IMR-90 (cell line): ENCODE results near the gene DDX24. TPM values are rescaled to one million over a fixed set of nuclear protein-coding genes. Genes with fewer than 3 reads are reported as not detected.
A peak's percentile ranks its signal among the peaks of the same experiment; 100 is the strongest.

Experiments
- ATAC-seq: fragments of 200-7000 bp; cut with Tn5 transposase; 2 replicates; pipeline ENCODE4 v1.9.1; 2020; ENCODE audit warnings: low read depth, mild to moderate bottlenecking, moderate library complexity
- BruUV-seq: library from RNA; stranded (reverse); fragments of 400-500 nt; replicated peaks from 2 replicates; lab custom pipeline; 2021; lab: Mats Ljungman, UMichigan
- CTCF ChIA-PET: fragments of 300-600 bp; formaldehyde crosslinking; extraction: SDS; loops from one replicate; lab custom pipeline; 2021; ENCODE audit warnings: antibody characterized with exemption; lab: Yijun Ruan, JAX
- POLR2A ChIA-PET: fragments of 300-600 bp; sonication (Branson Sonifier 250); formaldehyde crosslinking; loops from one replicate; lab custom pipeline; 2022; ENCODE audit warnings: antibody characterized with exemption; ENCODE audit not compliant: unreplicated experiment; lab: Charles Lee
- DNase-seq: peaks from one replicate; pipeline ENCODE4 v3.0.0; 2013
- H2AFZ ChIP-seq: replicated peaks from 2 replicates; pipeline ENCODE3; 2013; ENCODE audit warnings: low read length, mild to moderate bottlenecking; ENCODE audit not compliant: poor library complexity
- H2AK5ac ChIP-seq: 2 replicates; pipeline ENCODE4 v1.6.1; 2013; ENCODE audit warnings: low read depth, low read length, inconsistent platforms
- H2AK9ac ChIP-seq: replicated peaks from 2 replicates; pipeline ENCODE3; 2013; ENCODE audit warnings: mild to moderate bottlenecking, low read depth, low read length, moderate library complexity; ENCODE audit not compliant: poor library complexity
- H2BK120ac ChIP-seq: 2 replicates; pipeline ENCODE4 v1.6.1; 2013; ENCODE audit warnings: low read depth, low read length, inconsistent platforms
- H2BK15ac ChIP-seq: 3 replicates; pipeline ENCODE4 v1.6.1; 2013; ENCODE audit warnings: low read depth, low read length, inconsistent platforms
- H2BK20ac ChIP-seq: 2 replicates; pipeline ENCODE4 v1.6.1; 2013; ENCODE audit warnings: low read depth, mild to moderate bottlenecking, inconsistent platforms, low read length, moderate library complexity
- H2BK5ac ChIP-seq: 2 replicates; pipeline ENCODE4 v1.6.1; 2013; ENCODE audit warnings: mild to moderate bottlenecking, low read depth, low read length, inconsistent platforms; ENCODE audit not compliant: poor library complexity, severe bottlenecking
- H3K14ac ChIP-seq: replicated peaks from 2 replicates; pipeline ENCODE4 v1.6.1; 2013; ENCODE audit warnings: low read depth, low read length, inconsistent platforms
- H3K18ac ChIP-seq: 2 replicates; pipeline ENCODE4 v1.6.1; 2013; ENCODE audit warnings: low read depth, low read length, control low read depth
- H3K23ac ChIP-seq: 2 replicates; pipeline ENCODE4 v1.6.1; 2013; ENCODE audit warnings: low read depth, low read length, inconsistent platforms
- H3K27ac ChIP-seq: 2 replicates; pipeline ENCODE4 v1.5.1; 2013; ENCODE audit warnings: mild to moderate bottlenecking, control low read depth, low read length; ENCODE audit not compliant: insufficient read depth
- H3K27me3 ChIP-seq: 2 replicates; pipeline ENCODE4 v1.6.1; 2013; ENCODE audit warnings: low read length; ENCODE audit not compliant: control insufficient read depth, insufficient read depth
- H3K36me3 ChIP-seq: 2 replicates; pipeline ENCODE4 v1.6.1; 2013; ENCODE audit warnings: low read length, mixed read lengths; ENCODE audit not compliant: control insufficient read depth, insufficient read depth
- H3K4ac ChIP-seq: 2 replicates; pipeline ENCODE4 v1.6.1; 2013; ENCODE audit warnings: low read depth, low read length, inconsistent platforms
- H3K4me1 ChIP-seq: 2 replicates; pipeline ENCODE4 v1.6.1; 2013; ENCODE audit warnings: low read length, mixed read lengths; ENCODE audit not compliant: control insufficient read depth, insufficient read depth
- H3K4me2 ChIP-seq: 2 replicates; pipeline ENCODE4 v1.6.1; 2013; ENCODE audit warnings: low read depth, mild to moderate bottlenecking, control low read depth, low read length, moderate library complexity
- H3K4me3 ChIP-seq: 2 replicates; pipeline ENCODE4 v1.5.1; 2013; ENCODE audit warnings: low read depth, mild to moderate bottlenecking, control low read depth, low read length, moderate library complexity; ENCODE audit not compliant: insufficient read depth
- H3K56ac ChIP-seq: 2 replicates; pipeline ENCODE4 v1.6.1; 2013; ENCODE audit warnings: low read length, inconsistent platforms; ENCODE audit not compliant: insufficient read depth; ENCODE audit errors: extremely low read depth
- H3K79me1 ChIP-seq, 2 experiments: 2 replicates each; pipeline ENCODE4 v1.6.1; 2013; ENCODE audit warnings: low read length in 2 of 2, inconsistent platforms in 1 of 2, low read depth in 1 of 2
- H3K9ac ChIP-seq: 2 replicates; pipeline ENCODE4 v1.6.1; 2013; ENCODE audit warnings: low read depth, low read length, control low read depth
- H3K9me1 ChIP-seq: 2 replicates; pipeline ENCODE4 v1.6.1; 2013; ENCODE audit warnings: low read length, inconsistent platforms; ENCODE audit not compliant: insufficient read depth
- H3K9me3 ChIP-seq: 2 replicates; pipeline ENCODE4 v1.6.1; 2013; ENCODE audit warnings: low read length; ENCODE audit not compliant: control insufficient read depth, insufficient read depth
- H4K20me1 ChIP-seq: 2 replicates; pipeline ENCODE4 v1.6.1; 2013; ENCODE audit warnings: low read length, inconsistent platforms; ENCODE audit not compliant: insufficient read depth
- H4K5ac ChIP-seq: 2 replicates; pipeline ENCODE4 v1.6.1; 2013; ENCODE audit warnings: mild to moderate bottlenecking, low read depth, low read length, control low read depth
- H4K8ac ChIP-seq, 2 experiments: 2 replicates each; pipeline ENCODE4 v1.6.1; 2013; ENCODE audit warnings: low read depth in 2 of 2, low read length in 2 of 2, control low read depth in 1 of 2, inconsistent platforms in 1 of 2
- H4K91ac ChIP-seq: 2 replicates; pipeline ENCODE4 v1.6.1; 2013; ENCODE audit warnings: low read depth, low read length, inconsistent platforms; ENCODE audit not compliant: insufficient read depth
- MAZ ChIP-seq: IDR thresholded peaks from 2 replicates; pipeline ENCODE4 v1.6.1; 2012; ENCODE audit warnings: low read depth, mild to moderate bottlenecking, low read length, improper control_type of control experiment, moderate library complexity, borderline replicate concordance
- NFE2L2 ChIP-seq: fragments of 150-350 bp; IDR thresholded peaks from 2 replicates; pipeline ENCODE4 v1.6.1; 2016; ENCODE audit warnings: low read depth, mild to moderate bottlenecking, low read length
- WGBS, 2 experiments: methylation state at CpG; one replicate each; pipeline versions ENCODE4 v1.1.5 to v1.1.7; 2013; ENCODE audit warnings: missing lambda C conversion rate in 2 of 2; ENCODE audit not compliant: insufficient read length in 1 of 2; ENCODE audit errors: extremely low coverage in 2 of 2; 5-methylcytosine and 5-hydroxymethylcytosine counted together
- dilution Hi-C: fragments of 300-500 bp; cut with HindIII; formaldehyde crosslinking; loops from one replicate; pipeline ENCODE4 v1.14.3; 2018; ENCODE audit warnings: low sequenced_read_pairs; ENCODE audit not compliant: unreplicated experiment
- in situ Hi-C: fragments of 300-500 bp; cut with MboI; formaldehyde crosslinking; loops from 3 replicates; pipeline ENCODE4 v1.14.3; 2019; ENCODE audit warnings: low sequenced_read_pairs, inconsistent platforms, mixed read lengths
- intact Hi-C: fragments of 100-400 bp; cut with micrococcal nuclease; formaldehyde crosslinking; loops from 2 replicates; pipeline ENCODE4 v1.10.0; 2022
- polyA plus RNA-seq, 3 experiments: library from polyadenylated mRNA; depleted of rRNA; stranded (reverse); fragments of >200 nt; gene quantifications; 2 replicates each; pipeline ENCODE4 v1.2.3, GENCODE V29; 2012; ENCODE audit warnings: low replicate concordance in 1 of 3
- total RNA-seq: library from RNA; depleted of rRNA; stranded (reverse); fragments of >200 nt; gene quantifications from 2 replicates; pipeline ENCODE4 v1.2.3, GENCODE V29; 2012

DDX24 gene
- total and polyA plus RNA-seq, 2 of the 4 experiments (the other 2 are of a cell fraction): 134 to 155 TPM

DNA sequence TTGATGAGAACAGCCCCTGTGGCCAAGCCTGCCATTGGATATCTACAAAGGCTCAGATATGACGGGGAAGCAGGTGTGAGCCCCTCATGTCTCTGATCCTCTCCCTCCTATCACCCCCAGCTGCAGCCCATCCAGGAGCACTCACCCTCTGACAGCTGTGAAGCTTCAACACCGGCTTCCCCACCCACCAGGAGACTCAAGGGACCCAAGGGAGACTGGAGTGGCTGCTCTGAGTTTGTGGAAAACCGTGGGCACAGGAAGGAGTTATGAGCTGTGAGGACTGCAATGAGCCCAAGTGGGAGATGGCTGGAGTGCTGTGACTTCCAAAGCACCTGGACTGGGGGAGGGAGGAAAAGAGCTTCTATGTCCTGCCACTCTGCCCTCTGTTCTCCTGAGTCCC lies 40.5 kb upstream of the DDX24 start:
- TF ChIP-seq NFE2L2: no peak
- 0 out of 2 replicates have a peak, but pooled peaks have one; percentile 15 for TF ChIP-seq MAZ
- no peaks in the 10 kb centered on the region for H3K79me1 ChIP-seq
- POLR2A ChIA-PET: no interaction called here
- H3K56ac ChIP-seq: no peak overlapping the region
- H3K27me3 ChIP-seq: peaks cover 6% of the 10 kb centered on the region; the same call in 1 of the 2 replicates
- no peak overlapping the region for H3K9ac ChIP-seq
- peak overlapping the region; percentile 15 for H2AK9ac ChIP-seq
- H3K4me3 ChIP-seq: no peak overlapping the region
- peak overlapping the region; percentile 26; the same call in 1 of the 2 replicates for H3K27ac ChIP-seq
- H3K14ac ChIP-seq: peak overlapping the region; percentile 22
- H4K8ac ChIP-seq: no peak overlapping the region; a peak in 1 of 4 replicates
- peak overlapping the region; percentile 48 for H2BK120ac ChIP-seq
- H3K9me1 ChIP-seq: peaks cover 5% of the 10 kb centered on the region; the same call in 1 of the 2 replicates
- WGBS, 2 experiments: no CpG with 5 or more reads among the region's 3 CpGs
- peaks cover under 1% of the 10 kb centered on the region; the same call in 1 of the 2 replicates for H3K36me3 ChIP-seq
- BruUV-seq: no TSS peak
- H2AFZ ChIP-seq: peak overlapping the region; percentile 65
- peak overlapping the region; percentile 2; the same call in 1 of the 2 replicates for H3K18ac ChIP-seq
- peak overlapping the region; percentile 59 for H3K4ac ChIP-seq
- peak overlapping the region; percentile 7; the same call in 1 of the 3 replicates for H2BK15ac ChIP-seq
- dilution Hi-C loops (no loop called here), intact Hi-C loops (no loop called here), in situ Hi-C loops (no loop called here)
- 0 out of 2 replicates have a peak, but pooled peaks cover 2% of the 10 kb centered on the region for H4K20me1 ChIP-seq
- H4K91ac ChIP-seq: peak overlapping the region; percentile 43; the same call in 1 of the 2 replicates
- peak overlapping the region; percentile 23; the same call in 1 of the 2 replicates for H2AK5ac ChIP-seq
- H2BK20ac ChIP-seq: peak overlapping the region; percentile 33; the same call in 1 of the 2 replicates
- 0 out of 2 replicates have a peak overlapping the region, but pooled peaks have one; percentile 9 for H3K4me2 ChIP-seq
- peaks cover 13% of the 10 kb centered on the region for H3K4me1 ChIP-seq
- CTCF ChIA-PET: no interaction called here
- peak overlapping the region; percentile 36; the same call in 1 of the 2 replicates for H3K23ac ChIP-seq
- ATAC-seq: no peak
- no peak for DNase-seq
- H4K5ac ChIP-seq: no peak overlapping the region
- H2BK5ac ChIP-seq: peak overlapping the region; percentile 39
- peaks cover 3% of the 10 kb centered on the region for H3K9me3 ChIP-seq
